IMR-90 (cell line): Measurements from ENCODE around the gene GAGE1. TPM values are rescaled to one million over a fixed set of nuclear protein-coding genes. Genes with fewer than 3 reads are reported as not detected.

Experiments
- ATAC-seq: fragments of 200-7000 bp; cut with Tn5 transposase; 2 replicates; pipeline ENCODE4 v1.9.1; 2020; ENCODE audit warnings: low read depth, mild to moderate bottlenecking, moderate library complexity
- BruUV-seq: library from RNA; stranded (reverse); fragments of 400-500 nt; replicated peaks from 2 replicates; lab custom pipeline; 2021; lab: Mats Ljungman, UMichigan
- CTCF ChIA-PET: fragments of 300-600 bp; formaldehyde crosslinking; extraction: SDS; loops from one replicate; lab custom pipeline; 2021; ENCODE audit warnings: antibody characterized with exemption; lab: Yijun Ruan, JAX
- POLR2A ChIA-PET: fragments of 300-600 bp; sonication (Branson Sonifier 250); formaldehyde crosslinking; loops from one replicate; lab custom pipeline; 2022; ENCODE audit warnings: antibody characterized with exemption; ENCODE audit not compliant: unreplicated experiment; lab: Charles Lee
- DNase-seq: peaks from one replicate; pipeline ENCODE4 v3.0.0; 2013
- H2AFZ ChIP-seq: replicated peaks from 2 replicates; pipeline ENCODE3; 2013; ENCODE audit warnings: low read length, mild to moderate bottlenecking; ENCODE audit not compliant: poor library complexity
- H2AK5ac ChIP-seq: 2 replicates; pipeline ENCODE4 v1.6.1; 2013; ENCODE audit warnings: low read depth, low read length, inconsistent platforms
- H2AK9ac ChIP-seq: replicated peaks from 2 replicates; pipeline ENCODE3; 2013; ENCODE audit warnings: mild to moderate bottlenecking, low read depth, low read length, moderate library complexity; ENCODE audit not compliant: poor library complexity
- H2BK120ac ChIP-seq: 2 replicates; pipeline ENCODE4 v1.6.1; 2013; ENCODE audit warnings: low read depth, low read length, inconsistent platforms
- H2BK15ac ChIP-seq: 3 replicates; pipeline ENCODE4 v1.6.1; 2013; ENCODE audit warnings: low read depth, low read length, inconsistent platforms
- H2BK20ac ChIP-seq: 2 replicates; pipeline ENCODE4 v1.6.1; 2013; ENCODE audit warnings: low read depth, mild to moderate bottlenecking, inconsistent platforms, low read length, moderate library complexity
- H2BK5ac ChIP-seq: 2 replicates; pipeline ENCODE4 v1.6.1; 2013; ENCODE audit warnings: mild to moderate bottlenecking, low read depth, low read length, inconsistent platforms; ENCODE audit not compliant: poor library complexity, severe bottlenecking
- H3K14ac ChIP-seq: replicated peaks from 2 replicates; pipeline ENCODE4 v1.6.1; 2013; ENCODE audit warnings: low read depth, low read length, inconsistent platforms
- H3K18ac ChIP-seq: 2 replicates; pipeline ENCODE4 v1.6.1; 2013; ENCODE audit warnings: low read depth, low read length, control low read depth
- H3K23ac ChIP-seq: 2 replicates; pipeline ENCODE4 v1.6.1; 2013; ENCODE audit warnings: low read depth, low read length, inconsistent platforms
- H3K27ac ChIP-seq: 2 replicates; pipeline ENCODE4 v1.5.1; 2013; ENCODE audit warnings: mild to moderate bottlenecking, control low read depth, low read length; ENCODE audit not compliant: insufficient read depth
- H3K27me3 ChIP-seq: 2 replicates; pipeline ENCODE4 v1.6.1; 2013; ENCODE audit warnings: low read length; ENCODE audit not compliant: control insufficient read depth, insufficient read depth
- H3K36me3 ChIP-seq: 2 replicates; pipeline ENCODE4 v1.6.1; 2013; ENCODE audit warnings: low read length, mixed read lengths; ENCODE audit not compliant: control insufficient read depth, insufficient read depth
- H3K4ac ChIP-seq: 2 replicates; pipeline ENCODE4 v1.6.1; 2013; ENCODE audit warnings: low read depth, low read length, inconsistent platforms
- H3K4me1 ChIP-seq: 2 replicates; pipeline ENCODE4 v1.6.1; 2013; ENCODE audit warnings: low read length, mixed read lengths; ENCODE audit not compliant: control insufficient read depth, insufficient read depth
- H3K4me2 ChIP-seq: 2 replicates; pipeline ENCODE4 v1.6.1; 2013; ENCODE audit warnings: low read depth, mild to moderate bottlenecking, control low read depth, low read length, moderate library complexity
- H3K4me3 ChIP-seq: 2 replicates; pipeline ENCODE4 v1.5.1; 2013; ENCODE audit warnings: low read depth, mild to moderate bottlenecking, control low read depth, low read length, moderate library complexity; ENCODE audit not compliant: insufficient read depth
- H3K56ac ChIP-seq: 2 replicates; pipeline ENCODE4 v1.6.1; 2013; ENCODE audit warnings: low read length, inconsistent platforms; ENCODE audit not compliant: insufficient read depth; ENCODE audit errors: extremely low read depth
- H3K79me1 ChIP-seq, 2 experiments: 2 replicates each; pipeline ENCODE4 v1.6.1; 2013; ENCODE audit warnings: low read length in 2 of 2, inconsistent platforms in 1 of 2, low read depth in 1 of 2
- H3K9ac ChIP-seq: 2 replicates; pipeline ENCODE4 v1.6.1; 2013; ENCODE audit warnings: low read depth, low read length, control low read depth
- H3K9me1 ChIP-seq: 2 replicates; pipeline ENCODE4 v1.6.1; 2013; ENCODE audit warnings: low read length, inconsistent platforms; ENCODE audit not compliant: insufficient read depth
- H3K9me3 ChIP-seq: 2 replicates; pipeline ENCODE4 v1.6.1; 2013; ENCODE audit warnings: low read length; ENCODE audit not compliant: control insufficient read depth, insufficient read depth
- H4K20me1 ChIP-seq: 2 replicates; pipeline ENCODE4 v1.6.1; 2013; ENCODE audit warnings: low read length, inconsistent platforms; ENCODE audit not compliant: insufficient read depth
- H4K5ac ChIP-seq: 2 replicates; pipeline ENCODE4 v1.6.1; 2013; ENCODE audit warnings: mild to moderate bottlenecking, low read depth, low read length, control low read depth
- H4K8ac ChIP-seq, 2 experiments: 2 replicates each; pipeline ENCODE4 v1.6.1; 2013; ENCODE audit warnings: low read depth in 2 of 2, low read length in 2 of 2, control low read depth in 1 of 2, inconsistent platforms in 1 of 2
- H4K91ac ChIP-seq: 2 replicates; pipeline ENCODE4 v1.6.1; 2013; ENCODE audit warnings: low read depth, low read length, inconsistent platforms; ENCODE audit not compliant: insufficient read depth
- BHLHE40 ChIP-seq: fragments of 150-350 bp; IDR thresholded peaks from 2 replicates; pipeline ENCODE4 v1.6.1; 2016; ENCODE audit warnings: mild to moderate bottlenecking, low read depth, low read length
- CEBPB ChIP-seq: IDR thresholded peaks from 2 replicates; pipeline ENCODE4 v1.6.1; 2012; ENCODE audit warnings: low read depth, low read length, improper control_type of control experiment
- CHD1 ChIP-seq: IDR thresholded peaks from 2 replicates; pipeline ENCODE4 v1.6.1; 2012; ENCODE audit warnings: low read depth, low read length, improper control_type of control experiment
- FOS ChIP-seq: fragments of 150-350 bp; IDR thresholded peaks from 2 replicates; pipeline ENCODE4 v1.6.1; 2016; ENCODE audit warnings: low read depth, low read length
- MAFK ChIP-seq: IDR thresholded peaks from 2 replicates; pipeline ENCODE4 v1.6.1; 2012; ENCODE audit warnings: low read depth, low read length, improper control_type of control experiment
- MAZ ChIP-seq: IDR thresholded peaks from 2 replicates; pipeline ENCODE4 v1.6.1; 2012; ENCODE audit warnings: low read depth, mild to moderate bottlenecking, low read length, improper control_type of control experiment, moderate library complexity, borderline replicate concordance
- MXI1 ChIP-seq: IDR thresholded peaks from 2 replicates; pipeline ENCODE4 v1.6.1; 2012; ENCODE audit warnings: low read depth, mild to moderate bottlenecking, low read length, moderate library complexity, borderline replicate concordance
- NFE2L2 ChIP-seq: fragments of 150-350 bp; IDR thresholded peaks from 2 replicates; pipeline ENCODE4 v1.6.1; 2016; ENCODE audit warnings: low read depth, mild to moderate bottlenecking, low read length
- POLR2A ChIP-seq: IDR thresholded peaks from 2 replicates; pipeline ENCODE4 v1.6.1; 2012; ENCODE audit warnings: mild to moderate bottlenecking, low read depth, low read length
- RAD21 ChIP-seq: IDR thresholded peaks from 2 replicates; pipeline ENCODE4 v1.6.1; 2012; ENCODE audit warnings: low read length, improper control_type of control experiment
- RCOR1 ChIP-seq: IDR thresholded peaks from 2 replicates; pipeline ENCODE4 v1.6.1; 2012; ENCODE audit warnings: mild to moderate bottlenecking, low read length, improper control_type of control experiment; ENCODE audit not compliant: insufficient replicate concordance
- RFX5 ChIP-seq: IDR thresholded peaks from 2 replicates; pipeline ENCODE4 v1.8.0; 2012; ENCODE audit warnings: low read depth, mild to moderate bottlenecking, low read length, moderate library complexity
- SMC3 ChIP-seq: fragments of 150-350 bp; IDR thresholded peaks from 2 replicates; pipeline ENCODE4 v1.6.1; 2016; ENCODE audit warnings: low read depth, mild to moderate bottlenecking, antibody characterized with exemption, low read length, moderate library complexity
- WGBS, 2 experiments: methylation state at CpG; one replicate each; pipeline versions ENCODE4 v1.1.5 to v1.1.7; 2013; ENCODE audit warnings: missing lambda C conversion rate in 2 of 2; ENCODE audit not compliant: insufficient read length in 1 of 2; ENCODE audit errors: extremely low coverage in 2 of 2; 5-methylcytosine and 5-hydroxymethylcytosine counted together
- dilution Hi-C: fragments of 300-500 bp; cut with HindIII; formaldehyde crosslinking; loops from one replicate; pipeline ENCODE4 v1.14.3; 2018; ENCODE audit warnings: low sequenced_read_pairs; ENCODE audit not compliant: unreplicated experiment
- in situ Hi-C: fragments of 300-500 bp; cut with MboI; formaldehyde crosslinking; loops from 3 replicates; pipeline ENCODE4 v1.14.3; 2019; ENCODE audit warnings: low sequenced_read_pairs, inconsistent platforms, mixed read lengths
- intact Hi-C: fragments of 100-400 bp; cut with micrococcal nuclease; formaldehyde crosslinking; loops from 2 replicates; pipeline ENCODE4 v1.10.0; 2022
- polyA plus RNA-seq, 3 experiments: library from polyadenylated mRNA; depleted of rRNA; stranded (reverse); fragments of >200 nt; gene quantifications; 2 replicates each; pipeline ENCODE4 v1.2.3, GENCODE V29; 2012; ENCODE audit warnings: low replicate concordance in 1 of 3
- total RNA-seq: library from RNA; depleted of rRNA; stranded (reverse); fragments of >200 nt; gene quantifications from 2 replicates; pipeline ENCODE4 v1.2.3, GENCODE V29; 2012
- TF ChIP-seq, protein P1 (sequence below): fragments of 150-350 bp; IDR thresholded peaks from 2 replicates; pipeline ENCODE4 v1.6.1; 2017; ENCODE audit warnings: mild to moderate bottlenecking, antibody characterized with exemption, low read length, low read depth
- TF ChIP-seq, protein P2 (sequence below): fragments of 150-350 bp; IDR thresholded peaks from 2 replicates; pipeline ENCODE4 v1.6.1; 2016; ENCODE audit warnings: low read depth, mild to moderate bottlenecking, low read length, moderate library complexity, borderline replicate concordance
- TF ChIP-seq, protein P3 (sequence below): conservative IDR thresholded peaks from 2 replicates; pipeline ENCODE4 v1.5.1; 2012; ENCODE audit warnings: mild to moderate bottlenecking, low read depth, low read length, improper control_type of control experiment

GAGE1 gene
- total and polyA plus RNA-seq, 2 of the 4 experiments (the other 2 are of a cell fraction), result not detected

DNA sequence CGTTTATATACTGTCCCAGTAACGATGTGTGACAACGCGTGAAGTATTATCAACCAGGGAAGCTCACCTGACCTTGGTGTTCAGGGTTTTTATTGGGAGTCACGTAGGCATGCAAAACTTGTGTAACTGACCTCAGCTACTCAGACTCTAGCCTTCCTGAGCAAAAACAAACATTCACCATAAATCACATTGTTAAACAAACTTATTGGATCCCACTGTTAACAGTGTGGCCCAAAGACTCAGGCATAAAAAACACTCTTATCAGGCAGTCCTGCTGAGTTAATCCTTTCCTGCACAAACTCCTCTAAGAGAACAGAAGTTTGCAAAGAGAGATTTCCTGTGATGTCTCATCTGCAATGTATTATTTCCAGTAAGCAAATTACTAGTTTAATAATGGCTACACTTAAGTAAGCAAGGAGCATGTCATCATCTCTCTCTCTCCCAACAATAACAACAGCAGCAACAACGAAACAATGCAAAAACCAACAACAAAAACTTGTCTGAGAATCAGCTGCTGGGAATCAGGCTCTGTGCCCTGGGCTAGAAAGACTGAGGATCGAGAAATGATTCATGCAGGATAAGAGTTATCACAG, 12.0 kb downstream of the GAGE1 start:
- Histone ChIP-seq H3K9me1 (no peaks in the 10 kb centered on the region), H2AK9ac (no peak overlapping the region), H3K79me1 (no peaks in the 10 kb centered on the region), H3K23ac (no peak overlapping the region), H3K4ac (no peak overlapping the region), H3K56ac (no peak overlapping the region), H3K14ac (no peak overlapping the region), H4K8ac (no peak overlapping the region), H3K4me1 (no peaks in the 10 kb centered on the region), H3K4me2 (no peak overlapping the region), H2AK5ac (no peak overlapping the region), H3K9ac (no peak overlapping the region), H3K27ac (no peak overlapping the region), H3K36me3 (no peaks in the 10 kb centered on the region), H2BK15ac (no peak overlapping the region), H3K27me3 (no peaks in the 10 kb centered on the region), H3K4me3 (no peak overlapping the region), H2BK5ac (no peak overlapping the region), H3K9me3 (no peaks in the 10 kb centered on the region), H2BK20ac (no peak overlapping the region), H4K20me1 (no peaks in the 10 kb centered on the region), H3K18ac (no peak overlapping the region), H2AFZ (no peak overlapping the region), H4K5ac (no peak overlapping the region), H4K91ac (no peak overlapping the region), H2BK120ac (no peak overlapping the region)
- intact Hi-C loops, result no loop called here
- no TSS peak for BruUV-seq
- no peak for ATAC-seq
- no peak for DNase-seq
- in situ Hi-C loops, result no loop called here
- dilution Hi-C loops, result no loop called here
- CTCF ChIA-PET, result no interaction called here
- 20% methylated on average over 1 of the region's 7 CpGs; no CpG with 5 or more reads in 1 of the 2 experiments for WGBS, 2 experiments
- POLR2A ChIA-PET, result no interaction called here
- no peak for TF ChIP-seq POLR2A
- TF ChIP-seq MXI1, result no peak
- TF ChIP-seq, protein P1, sequence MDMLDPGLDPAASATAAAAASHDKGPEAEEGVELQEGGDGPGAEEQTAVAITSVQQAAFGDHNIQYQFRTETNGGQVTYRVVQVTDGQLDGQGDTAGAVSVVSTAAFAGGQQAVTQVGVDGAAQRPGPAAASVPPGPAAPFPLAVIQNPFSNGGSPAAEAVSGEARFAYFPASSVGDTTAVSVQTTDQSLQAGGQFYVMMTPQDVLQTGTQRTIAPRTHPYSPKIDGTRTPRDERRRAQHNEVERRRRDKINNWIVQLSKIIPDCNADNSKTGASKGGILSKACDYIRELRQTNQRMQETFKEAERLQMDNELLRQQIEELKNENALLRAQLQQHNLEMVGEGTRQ, result no peak
- TF ChIP-seq CHD1, result no peak
- no peak for TF ChIP-seq RCOR1
- TF ChIP-seq, protein P2, sequence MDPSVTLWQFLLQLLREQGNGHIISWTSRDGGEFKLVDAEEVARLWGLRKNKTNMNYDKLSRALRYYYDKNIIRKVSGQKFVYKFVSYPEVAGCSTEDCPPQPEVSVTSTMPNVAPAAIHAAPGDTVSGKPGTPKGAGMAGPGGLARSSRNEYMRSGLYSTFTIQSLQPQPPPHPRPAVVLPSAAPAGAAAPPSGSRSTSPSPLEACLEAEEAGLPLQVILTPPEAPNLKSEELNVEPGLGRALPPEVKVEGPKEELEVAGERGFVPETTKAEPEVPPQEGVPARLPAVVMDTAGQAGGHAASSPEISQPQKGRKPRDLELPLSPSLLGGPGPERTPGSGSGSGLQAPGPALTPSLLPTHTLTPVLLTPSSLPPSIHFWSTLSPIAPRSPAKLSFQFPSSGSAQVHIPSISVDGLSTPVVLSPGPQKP, result no peak
- TF ChIP-seq NFE2L2, result no peak
- TF ChIP-seq RAD21, result no peak
- TF ChIP-seq FOS, result no peak
- no peak for TF ChIP-seq RFX5
- no peak for TF ChIP-seq BHLHE40
- TF ChIP-seq MAZ, result no peak
- TF ChIP-seq SMC3, result no peak
- TF ChIP-seq MAFK, result no peak
- TF ChIP-seq, protein P3, sequence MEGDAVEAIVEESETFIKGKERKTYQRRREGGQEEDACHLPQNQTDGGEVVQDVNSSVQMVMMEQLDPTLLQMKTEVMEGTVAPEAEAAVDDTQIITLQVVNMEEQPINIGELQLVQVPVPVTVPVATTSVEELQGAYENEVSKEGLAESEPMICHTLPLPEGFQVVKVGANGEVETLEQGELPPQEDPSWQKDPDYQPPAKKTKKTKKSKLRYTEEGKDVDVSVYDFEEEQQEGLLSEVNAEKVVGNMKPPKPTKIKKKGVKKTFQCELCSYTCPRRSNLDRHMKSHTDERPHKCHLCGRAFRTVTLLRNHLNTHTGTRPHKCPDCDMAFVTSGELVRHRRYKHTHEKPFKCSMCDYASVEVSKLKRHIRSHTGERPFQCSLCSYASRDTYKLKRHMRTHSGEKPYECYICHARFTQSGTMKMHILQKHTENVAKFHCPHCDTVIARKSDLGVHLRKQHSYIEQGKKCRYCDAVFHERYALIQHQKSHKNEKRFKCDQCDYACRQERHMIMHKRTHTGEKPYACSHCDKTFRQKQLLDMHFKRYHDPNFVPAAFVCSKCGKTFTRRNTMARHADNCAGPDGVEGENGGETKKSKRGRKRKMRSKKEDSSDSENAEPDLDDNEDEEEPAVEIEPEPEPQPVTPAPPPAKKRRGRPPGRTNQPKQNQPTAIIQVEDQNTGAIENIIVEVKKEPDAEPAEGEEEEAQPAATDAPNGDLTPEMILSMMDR, result no peak
- TF ChIP-seq CEBPB, result no peak
